RWPE1 (cell line): Measurements from ENCODE around the gene ARHGEF28.

Source experiments
- CTCF ChIA-PET: fragments of 350-600 bp; sonication (Branson Sonifier 250); formaldehyde crosslinking; extraction: SDS; loops from one replicate; lab custom pipeline; 2021; lab: Yijun Ruan, JAX
- POLR2A ChIA-PET: fragments of 400-600 bp; formaldehyde crosslinking; extraction: SDS; loops from one replicate; lab custom pipeline; 2020; ENCODE audit warnings: antibody characterized with exemption; ENCODE audit not compliant: low non-redundant PET; lab: Yijun Ruan, JAX
- DNase-seq: peaks from one replicate; pipeline ENCODE4 v3.0.0; 2012; ENCODE audit warnings: low spot score
- H3K27ac ChIP-seq: fragments of 450-650 bp; 2 replicates; pipeline ENCODE4 v1.5.1; 2017
- CTCF ChIP-seq: fragments of 450-650 bp; conservative IDR thresholded peaks from 2 replicates; pipeline ENCODE4 v1.5.1; 2017; ENCODE audit warnings: low read depth, mild to moderate bottlenecking

Gene ARHGEF28

GRCh38 chr5:73726071-73726470, 100.1 kb downstream of the ARHGEF28 start:
- DNase-seq: no peak
- POLR2A ChIA-PET: no interaction called here
- CTCF ChIA-PET: interaction anchor here (0.6 to 0.9 kb wide), 2 partner anchors 8 to 130 kb away, joined by 3 to 4 read pairs; no protein-coding TSS in a partner anchor
- TF ChIP-seq CTCF: no peak
- no peak overlapping the region for H3K27ac ChIP-seq

GRCh38 chr5:73726606-73727231, 100.7 kb downstream of the ARHGEF28 start:
- DNase-seq: no peak
- CTCF ChIA-PET: interaction anchor here (0.6 to 0.9 kb wide), 2 partner anchors 76 to 130 kb away, joined by 3 to 4 read pairs; no protein-coding TSS in a partner anchor
- POLR2A ChIA-PET: no interaction called here
- TF ChIP-seq CTCF: no peak
- no peak overlapping the region for H3K27ac ChIP-seq

GRCh38 chr5:73727470-73727869, 101.5 kb downstream of the ARHGEF28 start:
- no peak overlapping the region for H3K27ac ChIP-seq
- no peak for DNase-seq
- ChIA-PET POLR2A (no interaction called here), CTCF (interaction anchor here (0.6 kb wide), 1 partner anchor 946 kb away, joined by 3 read pairs; no protein-coding TSS in a partner anchor)
- TF ChIP-seq CTCF: no peak

GRCh38 chr5:73728493-73729273, 102.7 kb downstream of the ARHGEF28 start:
- no peak overlapping the region for H3K27ac ChIP-seq
- TF ChIP-seq CTCF: no peak
- ChIA-PET POLR2A (no interaction called here), CTCF (interaction anchor here (0.6 to 1.5 kb wide), 3 partner anchors 13 to 726 kb away, joined by 3 to 7 read pairs (median 4); no protein-coding TSS in a partner anchor)
- DNase-seq: no peak

GRCh38 chr5:73729329-73729728, 103.3 kb downstream of the ARHGEF28 start:
- DNase-seq: no peak
- POLR2A ChIA-PET: no interaction called here
- CTCF ChIA-PET: interaction anchor here (0.6 to 1.5 kb wide), 3 partner anchors 13 to 726 kb away, joined by 3 to 7 read pairs (median 4); no protein-coding TSS in a partner anchor

More at GRCh38 chr5:73729329-73729728, 103.3 kb downstream of the ARHGEF28 start:
- no peak overlapping the region for H3K27ac ChIP-seq
- no peak for TF ChIP-seq CTCF
